ENCODE measurements around the gene RPTN.

DNA sequence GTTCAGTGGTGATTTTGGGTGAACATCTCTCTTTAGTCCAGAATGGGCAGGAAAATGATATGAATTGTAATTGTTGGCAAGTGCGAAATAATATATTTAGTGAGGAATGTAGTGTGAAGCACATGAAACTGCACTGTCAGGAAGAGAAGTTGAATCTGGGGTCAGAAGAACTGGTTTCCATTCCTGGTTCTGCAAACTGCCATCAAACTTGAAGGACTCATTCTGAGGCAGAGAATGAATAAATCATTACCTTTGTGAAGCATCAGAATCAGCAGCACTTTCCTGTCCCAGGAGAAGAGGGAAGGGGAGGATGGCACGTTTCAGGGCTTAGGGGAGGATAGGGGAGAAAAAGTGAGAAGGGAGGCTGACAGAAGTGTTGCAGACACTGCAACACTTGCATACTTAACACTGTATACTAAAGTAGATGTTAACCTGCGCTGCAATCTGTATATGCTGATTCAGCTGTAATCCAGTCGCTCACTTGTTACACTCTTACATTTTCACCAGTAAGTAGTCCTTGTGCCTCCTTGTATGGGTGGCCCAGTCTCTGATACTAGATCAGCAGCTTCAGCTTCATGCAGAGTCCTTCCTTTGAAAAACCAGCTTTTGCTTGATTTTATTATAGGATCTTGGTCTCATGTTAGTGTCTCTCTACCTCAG lies 10.5 kb upstream of the RPTN start:
- TF ChIP-seq CTCF (IDR thresholded peaks at IDR 0.05) (no peak), POLR2A (IDR thresholded peaks at IDR 0.05) (no peak)
